NB4 (cell line): Measurements from ENCODE around the gene GLT1D1.
"Not testable (repeated sequence)": the region's sequence is repeated elsewhere in the genome, so short reads cannot be mapped to it uniquely, and the experiment has no call there.

Experiments
- CTCF ChIP-seq: IDR thresholded peaks from one replicate; pipeline ENCODE4 v1.5.1; 2012; ENCODE audit warnings: low read depth, low read length
- POLR2A ChIP-seq: IDR thresholded peaks from 2 replicates; pipeline ENCODE4 v1.6.1; 2011; ENCODE audit warnings: mild to moderate bottlenecking; ENCODE audit not compliant: insufficient read length; ENCODE audit errors: extremely low read depth

DNA sequence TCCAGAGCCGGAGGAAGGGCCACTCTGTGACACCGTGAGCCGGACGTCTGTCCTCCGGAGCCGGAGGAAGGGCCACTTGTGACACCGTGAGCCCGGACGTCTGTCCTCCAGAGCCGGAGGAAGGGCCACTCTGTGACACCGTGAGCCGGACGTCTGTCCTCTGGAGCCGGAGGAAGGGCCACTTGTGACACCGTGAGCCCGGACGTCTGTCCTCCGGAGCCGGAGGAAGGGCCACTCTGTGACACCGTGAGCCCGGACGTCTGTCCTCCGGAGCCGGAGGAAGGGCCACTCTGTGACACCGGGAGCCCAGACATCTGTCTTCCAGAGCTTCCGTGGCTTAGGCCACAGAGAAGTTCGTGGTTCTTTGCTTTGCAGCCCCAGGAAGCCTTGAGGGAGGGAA lies 6.6 kb upstream of the GLT1D1 start:
- not testable (repeated sequence) for TF ChIP-seq CTCF, POLR2A
